Large intestine (tissue), 3 donors: ENCODE data around the gene SMIM33. TPM values are rescaled to one million over a fixed set of nuclear protein-coding genes. Genes with fewer than 3 reads are reported as not detected.
"Not testable (repeated sequence)": the region's sequence is repeated elsewhere in the genome, so short reads cannot be mapped to it uniquely, and the experiment has no call there.

ENCODE experiments used
- DNase-seq, 2 donors: peaks; one replicate each; pipeline versions ENCODE4 v3.0.0 to v3.0.0-alpha.2; 2013
- H3K27ac ChIP-seq: one replicate; pipeline ENCODE4 v1.5.1; 2013; ENCODE audit warnings: low read length
- H3K27me3 ChIP-seq: 2 replicates; pipeline ENCODE4 v1.6.1; 2013; ENCODE audit warnings: low read length; ENCODE audit not compliant: control insufficient read depth, insufficient read depth
- H3K36me3 ChIP-seq: 2 replicates; pipeline ENCODE4 v1.6.1; 2013; ENCODE audit warnings: low read length; ENCODE audit not compliant: control insufficient read depth, insufficient read depth
- H3K4me1 ChIP-seq: one replicate; pipeline ENCODE4 v1.6.1; 2013; ENCODE audit warnings: low read length; ENCODE audit not compliant: control insufficient read depth, insufficient read depth
- H3K4me3 ChIP-seq: one replicate; pipeline ENCODE4 v1.5.1; 2013; ENCODE audit warnings: low read length
- H3K9me3 ChIP-seq: one replicate; pipeline ENCODE4 v1.6.1; 2013; ENCODE audit warnings: mild to moderate bottlenecking, low read depth, low read length, moderate library complexity; ENCODE audit not compliant: control insufficient read depth
- WGBS: methylation state at CpG from one replicate; pipeline ENCODE4 v1.1.5; 2013; ENCODE audit warnings: low lambda C conversion rate; ENCODE audit not compliant: insufficient coverage; 5-methylcytosine and 5-hydroxymethylcytosine counted together
- polyA plus RNA-seq: library from polyadenylated mRNA; unstranded; fragments of 120-200 nt; gene quantifications from one replicate; pipeline ENCODE4 v1.2.1, GENCODE V29; 2013

Gene SMIM33
- polyA plus RNA-seq, 1 donor: not detected

GRCh38 chr5:139486201-139486600 is 15.4 kb downstream of the SMIM33 start:
- H3K27me3 ChIP-seq: no peaks in the 10 kb centered on the region
- H3K36me3 ChIP-seq: no peaks in the 10 kb centered on the region
- H3K9me3 ChIP-seq: no peaks in the 10 kb centered on the region
- peaks cover 3% of the 10 kb centered on the region for H3K4me1 ChIP-seq
- no peak overlapping the region for H3K27ac ChIP-seq
- DNase-seq: no peak
- H3K4me3 ChIP-seq: no peak overlapping the region
- no CpG with 5 or more reads among the region's 7 CpGs for WGBS

DNA sequence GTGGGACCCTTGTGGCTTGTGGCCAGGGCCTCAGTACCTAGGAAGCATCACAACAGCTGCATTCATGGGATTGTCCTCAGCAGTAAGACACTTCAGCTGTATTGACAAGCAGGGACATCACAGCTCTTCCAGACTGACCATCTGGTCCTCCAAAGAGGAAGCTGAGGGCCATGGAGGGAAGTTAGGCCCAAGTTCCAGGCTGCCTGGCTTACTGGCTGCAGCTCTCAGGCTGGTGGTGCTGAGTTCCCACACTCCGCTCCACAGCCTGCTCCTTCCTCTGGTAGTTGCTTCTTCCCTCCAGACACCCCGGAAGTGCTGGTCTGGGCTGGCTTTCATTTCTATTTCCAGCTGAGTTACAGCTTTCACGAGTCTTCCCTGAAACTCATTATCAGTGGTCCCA is 17.5 kb downstream of the SMIM33 start:
- H3K9me3 ChIP-seq: no peaks in the 10 kb centered on the region
- H3K4me3 ChIP-seq: no peak overlapping the region
- H3K4me1 ChIP-seq: peaks cover 4% of the 10 kb centered on the region
- DNase-seq: peak in 1 of 2 donors; percentile 2
- H3K27ac ChIP-seq: no peak overlapping the region
- no peaks in the 10 kb centered on the region for H3K36me3 ChIP-seq
- H3K27me3 ChIP-seq: no peaks in the 10 kb centered on the region
- WGBS: no CpG with 5 or more reads among the region's 3 CpGs

DNA sequence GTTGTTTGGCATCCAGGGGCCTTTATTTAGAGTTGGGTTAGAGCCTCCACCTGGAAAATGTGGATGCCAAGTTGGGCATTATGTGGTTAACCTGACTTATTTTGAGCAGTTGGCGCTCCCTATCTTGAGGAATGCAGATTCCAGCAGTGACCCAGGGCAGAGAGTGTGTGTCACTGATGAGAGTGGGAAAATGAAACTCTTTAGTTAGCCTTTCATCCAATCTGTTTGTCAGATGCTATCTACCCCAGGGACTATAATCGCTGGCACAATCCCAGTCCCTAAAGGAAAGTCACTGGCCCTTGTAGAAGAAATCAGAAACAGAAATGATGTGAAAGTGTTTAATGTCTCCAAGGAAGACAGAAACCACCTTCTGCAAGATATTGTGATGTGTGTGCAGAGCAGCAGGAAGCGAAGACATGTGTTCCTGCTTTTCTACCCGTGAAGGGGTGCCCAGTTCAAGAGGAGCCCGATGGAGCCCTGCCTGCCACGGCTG is 21.9 kb downstream of the SMIM33 start:
- DNase-seq: peak in 1 of 2 donors; percentile 21
- Histone ChIP-seq H3K4me1 (peaks cover 4% of the 10 kb centered on the region), H3K4me3 (no peak overlapping the region), H3K27ac (no peak overlapping the region), H3K27me3 (no peaks in the 10 kb centered on the region), H3K36me3 (no peaks in the 10 kb centered on the region), H3K9me3 (no peaks in the 10 kb centered on the region)
- no CpG with 5 or more reads among the region's 6 CpGs for WGBS

GRCh38 chr5:139494256-139494655 is 23.5 kb downstream of the SMIM33 start:
- Histone ChIP-seq H3K27me3 (no peaks in the 10 kb centered on the region), H3K36me3 (no peaks in the 10 kb centered on the region), H3K4me3 (no peak overlapping the region), H3K4me1 (peaks cover 4% of the 10 kb centered on the region), H3K27ac (no peak overlapping the region), H3K9me3 (no peaks in the 10 kb centered on the region)
- WGBS: 0% methylated on average over 1 of the region's 3 CpGs
- peak; percentile 57 to 72 for DNase-seq

DNA sequence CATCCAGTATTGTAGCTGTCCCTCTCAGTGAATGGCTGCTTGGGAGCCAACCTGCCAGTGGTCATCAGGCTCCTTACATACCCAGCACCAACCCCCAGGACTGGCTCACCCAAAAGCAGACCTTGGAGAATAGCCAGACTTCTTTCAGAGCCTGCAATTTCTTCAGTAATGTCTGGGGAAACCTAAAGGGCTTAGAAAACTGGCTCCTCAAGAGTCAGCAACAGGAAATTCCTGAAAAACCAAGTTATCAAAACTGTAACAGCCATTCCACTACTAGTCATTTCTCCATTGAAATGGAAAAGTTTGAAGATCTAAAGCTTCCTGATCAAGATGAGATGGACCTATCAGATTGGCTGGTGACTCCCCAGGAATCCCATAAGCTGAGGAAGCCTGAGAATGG is 24.0 kb downstream of the SMIM33 start:
- Histone ChIP-seq H3K4me3 (no peak overlapping the region), H3K9me3 (no peaks in the 10 kb centered on the region), H3K4me1 (peaks cover 4% of the 10 kb centered on the region), H3K27me3 (no peaks in the 10 kb centered on the region), H3K36me3 (no peaks in the 10 kb centered on the region), H3K27ac (no peak overlapping the region)
- DNase-seq: no peak

- WGBS: no CpG with 5 or more reads among the region's 3 CpGs
- Histone ChIP-seq H3K27ac (no peak overlapping the region), H3K36me3 (no peaks in the 10 kb centered on the region), H3K27me3 (no peaks in the 10 kb centered on the region), H3K9me3 (no peaks in the 10 kb centered on the region), H3K4me1 (peaks cover 4% of the 10 kb centered on the region), H3K4me3 (no peak overlapping the region)
- DNase-seq: no peak
These were observed 25.0 kb downstream of the SMIM33 start for GRCh38 chr5:139495638-139496435.

GRCh38 chr5:139501381-139501780 is 30.6 kb downstream of the SMIM33 start:
- Histone ChIP-seq H3K27me3 (no peaks in the 10 kb centered on the region), H3K36me3 (no peaks in the 10 kb centered on the region), H3K9me3 (no peaks in the 10 kb centered on the region), H3K27ac (no peak overlapping the region), H3K4me1 (no peaks in the 10 kb centered on the region), H3K4me3 (no peak overlapping the region)
- no peak for DNase-seq
- no CpG with 5 or more reads among the region's 4 CpGs for WGBS

GRCh38 chr5:139503036-139503817 is 32.4 kb downstream of the SMIM33 start:
- WGBS: no CpG with 5 or more reads among the region's 15 CpGs
- not testable (repeated sequence) for H3K36me3 ChIP-seq, H3K4me3 ChIP-seq, H3K27ac ChIP-seq, DNase-seq, H3K9me3 ChIP-seq, H3K27me3 ChIP-seq, H3K4me1 ChIP-seq

GRCh38 chr5:139503879-139504278 is 33.1 kb downstream of the SMIM33 start:
- no CpG with 5 or more reads among the region's 15 CpGs for WGBS
- not testable (repeated sequence) for H3K9me3 ChIP-seq, H3K27ac ChIP-seq, H3K36me3 ChIP-seq, H3K4me3 ChIP-seq, H3K27me3 ChIP-seq, DNase-seq, H3K4me1 ChIP-seq

- not testable (repeated sequence) for H3K27me3 ChIP-seq, H3K36me3 ChIP-seq, DNase-seq, H3K4me3 ChIP-seq, H3K27ac ChIP-seq, H3K9me3 ChIP-seq, H3K4me1 ChIP-seq
- WGBS: no CpG with 5 or more reads among the region's 5 CpGs
These were observed 33.9 kb downstream of the SMIM33 start for GRCh38 chr5:139504722-139505121.
